Measurements from ENCODE around the gene TSHZ2. TPM values are rescaled to one million over a fixed set of nuclear protein-coding genes. Genes with fewer than 3 reads are reported as not detected.
"Not testable (repeated sequence)": the region's sequence is repeated elsewhere in the genome, so short reads cannot be mapped to it uniquely, and the experiment has no call there.

The TSHZ2 gene
- total RNA-seq, 1 experiment from 2014 or later, result 1.4 TPM

DNA sequence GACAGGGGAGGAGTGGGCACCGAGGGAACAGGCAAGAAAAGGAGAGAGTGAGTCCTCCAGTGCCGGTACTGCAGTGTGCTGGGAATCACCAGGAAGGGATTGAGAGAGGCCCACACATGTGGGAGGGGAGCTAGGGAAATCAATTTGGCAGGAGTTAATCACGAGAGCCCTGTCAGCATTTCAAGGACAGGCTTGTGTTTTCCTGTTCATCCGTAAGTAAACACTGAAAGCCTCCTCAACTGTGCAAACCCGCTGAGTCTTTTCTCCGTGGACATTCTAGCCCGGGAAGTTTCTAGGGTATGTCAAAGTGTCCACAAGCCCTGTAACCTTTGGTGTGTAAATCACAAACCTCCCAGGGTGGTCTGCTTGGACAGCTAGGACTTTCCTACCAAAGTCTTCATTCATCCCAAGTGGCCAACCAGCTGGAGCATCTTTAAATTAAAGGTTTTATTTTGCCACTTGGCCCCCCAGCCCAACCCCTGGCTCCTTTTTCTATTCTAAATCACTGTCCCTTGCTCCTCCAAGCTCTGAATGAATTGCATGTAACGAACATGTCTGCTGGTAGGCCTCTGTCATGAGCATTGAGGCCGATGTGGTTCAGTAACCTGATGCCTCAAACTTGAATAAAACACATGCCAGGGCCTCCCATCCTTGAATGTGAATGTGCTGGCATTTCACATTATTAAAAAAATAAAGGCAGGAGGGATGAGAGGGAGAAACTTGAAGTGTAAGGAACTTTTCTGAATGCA lies 472.4 kb downstream of the TSHZ2 start:
- no peak for DNase-seq (ENCODE audit: low spot score)

- DNase-seq (ENCODE audit: low spot score), result no peak
Measured at GRCh38 chr20:53445321-53445731, 473.2 kb downstream of the TSHZ2 start.

GRCh38 chr20:53445932-53446331 lies 473.8 kb downstream of the TSHZ2 start:
- DNase-seq (ENCODE audit: low spot score), result no peak

DNA sequence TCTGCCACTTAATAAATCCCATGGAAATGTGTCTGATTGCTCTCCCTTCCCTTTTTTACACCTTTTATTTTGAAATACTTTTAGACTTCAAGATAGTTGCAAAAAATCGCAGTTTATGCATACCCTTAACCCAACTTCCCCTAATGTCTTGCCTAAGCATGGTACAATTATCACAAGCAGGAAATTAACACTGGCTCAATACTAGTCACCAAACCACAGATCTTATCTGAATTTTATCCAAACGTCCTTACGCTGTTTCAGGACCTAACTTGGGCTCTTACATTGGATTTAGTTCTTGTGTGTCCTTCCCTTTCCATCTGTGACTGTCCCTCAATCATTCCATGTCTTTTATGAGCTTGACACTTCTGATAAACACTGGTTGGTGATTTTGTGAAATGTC lies 475.2 kb downstream of the TSHZ2 start:
- no peak for DNase-seq (ENCODE audit: low spot score)

DNA sequence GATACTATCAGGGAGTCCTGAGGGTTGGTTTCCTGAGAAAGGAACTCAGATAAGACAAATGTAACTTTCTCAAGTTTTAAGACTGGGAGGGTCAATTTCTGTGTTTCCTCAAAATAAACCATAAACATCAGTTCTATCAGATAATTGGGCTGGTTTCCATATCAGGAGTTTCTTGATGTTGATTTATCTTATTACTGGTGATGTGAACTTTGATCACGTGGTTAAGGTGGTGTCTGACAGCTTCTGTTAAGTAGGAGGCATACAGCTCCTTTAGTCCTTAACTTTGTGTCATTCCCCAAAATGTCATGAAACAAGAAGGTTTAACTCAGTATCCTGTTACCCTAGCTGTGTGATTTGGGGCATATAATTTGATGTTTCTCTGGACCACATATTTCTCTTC lies 476.3 kb downstream of the TSHZ2 start:
- no peak for DNase-seq (ENCODE audit: low spot score)

GRCh38 chr20:53448875-53449274 lies 476.7 kb downstream of the TSHZ2 start:
- no peak for DNase-seq (ENCODE audit: low spot score)

DNA sequence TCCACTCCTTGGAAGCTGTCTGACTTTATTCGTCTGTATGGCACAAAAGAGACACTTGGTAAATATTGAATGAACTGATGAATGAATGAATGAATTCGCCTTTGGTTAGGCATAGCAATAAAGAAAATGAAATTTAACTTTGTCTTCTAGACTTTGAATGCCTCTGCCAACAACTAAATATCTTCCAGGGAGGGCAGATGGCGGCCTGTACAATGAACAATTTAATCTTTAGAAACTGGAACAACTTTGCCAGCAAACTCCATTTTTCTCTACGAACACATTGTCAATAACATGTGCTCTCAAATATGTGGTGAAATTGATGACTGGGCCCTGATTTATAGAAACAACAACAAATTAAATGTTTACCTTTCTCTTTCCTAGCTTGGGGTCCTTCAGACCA lies 480.9 kb downstream of the TSHZ2 start:
- DNase-seq (ENCODE audit: low spot score), result no peak

- DNase-seq (ENCODE audit: low spot score), result no peak
Measured at GRCh38 chr20:53454675-53455276, 482.6 kb downstream of the TSHZ2 start.

GRCh38 chr20:53463101-53463972 lies 491.2 kb downstream of the TSHZ2 start:
- no peak for DNase-seq (ENCODE audit: low spot score)

DNA sequence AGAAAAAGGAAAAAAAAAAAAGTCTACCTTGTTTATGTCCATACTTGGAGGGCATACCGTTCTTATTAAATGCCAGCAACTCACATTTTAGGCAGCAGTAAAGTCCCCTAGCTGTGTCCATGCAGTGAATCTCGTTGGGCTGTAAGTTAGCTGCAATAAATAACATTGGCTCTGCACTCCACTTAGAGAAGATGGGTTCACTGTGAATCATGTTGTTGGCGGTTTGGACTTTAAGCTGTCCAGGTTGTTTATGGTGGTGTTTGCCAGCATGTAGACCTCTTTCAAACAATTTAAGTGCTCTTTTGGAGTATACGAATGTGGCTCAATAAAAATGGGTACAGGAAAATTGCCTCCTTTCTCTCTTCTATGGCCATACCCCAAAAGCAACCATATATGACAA lies 494.1 kb downstream of the TSHZ2 start:
- no peak for DNase-seq (ENCODE audit: low spot score)

- DNase-seq (ENCODE audit: low spot score), result no peak
Measured at GRCh38 chr20:53468587-53468986, 496.4 kb downstream of the TSHZ2 start.

GRCh38 chr20:53472859-53473258 lies 500.7 kb downstream of the TSHZ2 start:
- DNase-seq (ENCODE audit: low spot score), result not testable (repeated sequence)

- DNase-seq (ENCODE audit: low spot score), result no peak
Measured at GRCh38 chr20:53480913-53481312, 508.8 kb downstream of the TSHZ2 start.

DNA sequence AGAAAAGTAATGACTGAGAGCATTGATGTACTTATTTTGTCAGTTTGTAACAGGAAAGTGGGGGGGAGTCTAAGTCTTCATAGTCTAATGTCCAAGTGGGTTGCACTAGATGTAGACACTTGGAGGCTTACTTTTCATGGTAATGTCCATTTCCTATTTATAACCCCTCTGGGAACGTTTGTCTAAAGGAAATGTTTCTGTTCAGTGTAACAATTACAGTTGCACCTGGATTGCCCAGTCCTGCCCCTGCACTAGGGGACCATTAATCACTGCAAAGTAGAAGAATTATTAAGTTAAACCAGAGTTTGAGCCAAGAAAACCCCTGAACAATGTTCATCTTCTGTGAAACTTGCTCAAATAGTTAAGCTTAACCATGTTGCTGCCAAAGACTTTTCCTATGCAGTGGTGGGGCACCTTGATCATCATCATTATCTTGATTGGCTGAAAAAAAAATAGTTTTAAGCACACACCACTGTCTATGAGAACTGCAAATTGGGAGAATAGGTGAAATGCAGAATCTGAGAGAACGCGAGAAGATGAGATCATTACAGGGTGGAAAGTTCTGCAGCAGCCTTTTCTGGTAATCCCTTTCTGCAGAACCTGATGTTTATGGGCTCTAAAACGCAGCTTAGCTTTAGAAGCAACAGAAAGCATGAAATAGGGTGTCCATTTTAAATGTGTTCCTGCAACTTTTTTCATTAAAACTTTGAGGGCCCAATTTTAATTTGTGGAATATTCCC lies 515.5 kb downstream of the TSHZ2 start:
- DNase-seq (ENCODE audit: low spot score), result no peak

DNA sequence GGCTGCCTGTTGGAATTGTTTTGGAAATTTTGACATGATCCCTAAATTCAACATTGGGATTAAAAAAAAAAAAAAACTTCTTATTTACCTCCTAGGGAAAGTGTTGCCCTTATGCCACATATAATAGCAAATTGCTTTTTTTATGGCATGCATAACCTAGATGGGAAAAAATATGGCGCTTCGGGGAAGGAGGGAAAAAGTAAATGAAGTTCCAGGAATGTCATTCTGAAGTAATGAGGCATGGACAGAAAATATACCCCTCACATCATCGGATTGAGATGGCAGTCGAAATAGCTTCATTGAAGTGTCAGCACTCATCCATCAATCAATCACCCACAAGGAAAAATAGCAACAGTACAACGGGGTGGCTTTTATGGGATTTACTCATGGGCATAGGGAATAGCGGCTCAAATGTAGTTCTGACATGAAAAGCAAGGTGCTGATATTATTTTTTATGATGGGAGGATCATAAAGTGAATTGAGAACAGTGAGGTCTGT lies 516.7 kb downstream of the TSHZ2 start:
- DNase-seq (ENCODE audit: low spot score), result no peak

- no peak for DNase-seq (ENCODE audit: low spot score)
Measured at GRCh38 chr20:53489528-53489927, 517.4 kb downstream of the TSHZ2 start.

- DNase-seq (ENCODE audit: low spot score), result no peak
Measured at GRCh38 chr20:53490620-53491019, 518.5 kb downstream of the TSHZ2 start.

DNA sequence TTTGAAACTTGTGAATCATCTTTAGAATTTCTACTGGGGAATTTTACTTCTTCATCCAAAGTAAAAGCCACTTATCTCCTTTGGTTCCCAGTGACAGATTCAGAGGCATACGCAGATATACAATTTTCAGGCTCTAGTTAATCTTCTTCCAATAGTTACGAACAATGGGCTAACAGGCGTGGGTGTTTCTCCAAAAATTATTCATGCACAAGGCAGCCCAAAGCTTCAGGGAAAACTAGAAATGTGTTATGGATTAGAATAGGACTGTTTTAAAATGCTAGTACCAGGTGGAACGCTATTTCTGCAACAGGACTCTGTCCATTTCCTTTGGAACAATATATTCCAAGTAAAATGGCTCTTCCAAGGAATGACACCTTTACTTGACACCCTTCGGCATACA lies 519.3 kb downstream of the TSHZ2 start:
- DNase-seq (ENCODE audit: low spot score), result no peak

DNA sequence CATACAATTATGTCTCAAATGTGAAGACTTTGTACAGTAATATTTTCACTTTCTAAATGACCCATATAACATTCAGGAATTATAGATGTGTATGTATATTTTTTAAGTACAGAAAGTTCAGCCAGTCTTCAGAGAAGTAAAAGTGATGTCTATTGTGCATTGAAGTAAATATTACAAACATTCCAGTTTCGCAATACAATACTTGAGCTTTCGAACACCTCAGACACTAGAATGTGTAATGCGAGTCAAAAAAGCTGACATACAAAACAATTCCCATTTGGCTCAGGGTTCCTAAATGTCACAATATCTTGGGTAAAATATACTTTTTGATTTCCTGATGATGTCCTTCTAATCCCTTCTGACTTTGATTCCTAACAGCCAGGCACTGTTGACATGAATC lies 520.1 kb downstream of the TSHZ2 start:
- DNase-seq (ENCODE audit: low spot score), result no peak

- no peak for DNase-seq (ENCODE audit: low spot score)
Measured at GRCh38 chr20:53493311-53493857, 521.2 kb downstream of the TSHZ2 start.

- DNase-seq (ENCODE audit: low spot score), result no peak
Measured at GRCh38 chr20:53494753-53495152, 522.6 kb downstream of the TSHZ2 start.

Measured in H4 (cell line).